GM21423 (cell line): Measurements from ENCODE around the gene ATF1.
A peak's percentile ranks its signal among the peaks of the same experiment; 100 is the strongest.
"Not testable (repeated sequence)": the region's sequence is repeated elsewhere in the genome, so short reads cannot be mapped to it uniquely, and the experiment has no call there.

Experiments used
- ATAC-seq: cut with Tn5 transposase; IDR thresholded peaks from one replicate; pipeline ENCODE4 v1.9.1; 2021; ENCODE audit warnings: mild to moderate bottlenecking, moderate library complexity; ENCODE audit not compliant: unreplicated experiment

ATF1 gene

GRCh38 chr12:50751948-50752721, 11.8 kb upstream of the ATF1 start:
- ATAC-seq = no peak

DNA sequence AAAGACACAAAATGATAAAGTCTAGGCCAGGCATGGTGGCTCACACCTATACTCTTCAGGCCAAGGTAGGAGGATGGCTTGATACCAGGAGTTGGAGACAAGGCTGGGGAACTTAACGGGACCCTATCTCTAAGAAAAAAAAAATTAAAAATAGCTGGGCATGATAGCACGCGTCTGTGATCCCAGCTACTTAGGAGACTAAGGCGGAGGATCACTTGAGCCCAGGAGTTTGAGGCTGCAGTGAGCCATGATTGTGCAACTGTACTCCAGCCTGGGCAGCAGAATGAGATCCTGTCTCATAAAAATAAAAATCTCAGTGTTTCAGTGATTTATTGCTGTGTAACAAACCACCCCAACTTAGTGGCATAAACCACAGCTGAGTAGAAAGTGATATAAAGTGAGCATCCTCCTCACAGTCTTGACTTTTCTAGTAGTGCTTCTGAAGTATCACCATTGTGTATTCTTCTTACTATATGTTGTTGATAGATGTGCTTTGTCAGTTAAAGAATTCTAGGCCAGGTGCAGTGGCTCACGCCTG, 10.6 kb upstream of the ATF1 start:
- no peak for ATAC-seq

GRCh38 chr12:50764286-50765094, 589 bp downstream of the ATF1 start:
- ATAC-seq = peak; percentile 32

DNA sequence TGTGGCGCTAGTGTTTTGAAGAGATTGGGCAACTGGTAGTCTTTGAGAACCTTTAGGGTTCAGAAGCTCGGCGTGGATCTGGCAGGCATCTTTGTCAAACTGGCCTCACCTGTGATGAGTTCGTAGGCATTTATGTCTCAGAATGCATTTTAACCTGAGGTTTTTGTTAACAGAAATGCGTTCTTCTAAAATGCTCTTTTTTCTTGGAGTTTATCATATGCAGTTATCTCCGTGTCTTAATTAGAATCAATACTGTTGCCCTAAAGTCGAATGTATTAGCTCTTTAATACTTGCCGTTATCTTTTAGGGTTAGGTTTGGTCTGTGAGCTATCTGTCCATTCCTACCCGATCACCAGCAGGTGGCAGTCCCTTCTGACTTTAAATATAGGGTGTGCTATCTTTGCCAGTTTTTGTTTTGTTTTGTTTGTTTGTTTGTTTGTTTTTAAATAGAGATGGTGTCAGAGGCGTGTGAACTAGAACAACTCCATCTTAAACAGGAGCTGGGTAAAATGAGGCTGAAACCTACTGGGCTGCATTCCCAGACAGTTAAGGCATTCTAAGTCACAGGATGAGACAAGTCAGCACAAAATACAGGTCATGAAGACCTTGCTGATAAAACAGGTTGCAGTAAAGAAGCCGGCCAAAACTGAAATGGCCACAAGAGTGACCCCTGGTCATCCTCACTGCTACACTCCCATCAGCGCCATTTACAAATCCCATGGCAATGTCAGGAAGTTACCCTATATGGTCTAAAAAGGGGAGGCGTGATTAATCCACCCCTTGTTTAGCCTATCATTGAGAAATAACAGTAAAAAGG, 1.4 kb downstream of the ATF1 start:
- ATAC-seq = peak; percentile 2

GRCh38 chr12:50768391-50768790, 4.5 kb downstream of the ATF1 start:
- no peak for ATAC-seq

GRCh38 chr12:50768813-50769212, 4.9 kb downstream of the ATF1 start:
- ATAC-seq = not testable (repeated sequence)

- ATAC-seq = no peak
These were observed 7.5 kb downstream of the ATF1 start for GRCh38 chr12:50771409-50771808.

- no peak for ATAC-seq
These were observed 8.6 kb downstream of the ATF1 start for GRCh38 chr12:50772470-50772869.

DNA sequence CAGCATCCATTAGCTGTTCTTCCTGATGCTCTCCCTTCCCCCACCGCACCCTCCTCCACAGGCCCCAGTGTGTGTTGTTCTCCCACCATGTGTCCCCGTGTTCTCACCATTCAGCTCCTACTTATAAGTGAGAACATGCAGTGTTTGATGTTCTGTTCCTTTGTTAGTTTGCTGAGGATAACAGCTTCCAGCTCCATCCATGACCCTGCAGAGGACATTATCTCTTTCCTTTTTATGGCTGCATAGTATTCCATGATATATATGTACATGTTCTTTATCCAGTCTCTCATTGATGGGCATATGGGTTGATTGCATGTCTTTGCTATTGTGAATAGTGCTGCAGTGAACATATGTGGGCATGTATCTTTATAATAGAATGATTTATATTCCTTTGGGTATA, 9.0 kb downstream of the ATF1 start:
- no peak for ATAC-seq

- ATAC-seq = no peak
These were observed 11.3 kb downstream of the ATF1 start for GRCh38 chr12:50775251-50775650.

GRCh38 chr12:50776749-50777728, 13.1 kb downstream of the ATF1 start:
- no peak for ATAC-seq

DNA sequence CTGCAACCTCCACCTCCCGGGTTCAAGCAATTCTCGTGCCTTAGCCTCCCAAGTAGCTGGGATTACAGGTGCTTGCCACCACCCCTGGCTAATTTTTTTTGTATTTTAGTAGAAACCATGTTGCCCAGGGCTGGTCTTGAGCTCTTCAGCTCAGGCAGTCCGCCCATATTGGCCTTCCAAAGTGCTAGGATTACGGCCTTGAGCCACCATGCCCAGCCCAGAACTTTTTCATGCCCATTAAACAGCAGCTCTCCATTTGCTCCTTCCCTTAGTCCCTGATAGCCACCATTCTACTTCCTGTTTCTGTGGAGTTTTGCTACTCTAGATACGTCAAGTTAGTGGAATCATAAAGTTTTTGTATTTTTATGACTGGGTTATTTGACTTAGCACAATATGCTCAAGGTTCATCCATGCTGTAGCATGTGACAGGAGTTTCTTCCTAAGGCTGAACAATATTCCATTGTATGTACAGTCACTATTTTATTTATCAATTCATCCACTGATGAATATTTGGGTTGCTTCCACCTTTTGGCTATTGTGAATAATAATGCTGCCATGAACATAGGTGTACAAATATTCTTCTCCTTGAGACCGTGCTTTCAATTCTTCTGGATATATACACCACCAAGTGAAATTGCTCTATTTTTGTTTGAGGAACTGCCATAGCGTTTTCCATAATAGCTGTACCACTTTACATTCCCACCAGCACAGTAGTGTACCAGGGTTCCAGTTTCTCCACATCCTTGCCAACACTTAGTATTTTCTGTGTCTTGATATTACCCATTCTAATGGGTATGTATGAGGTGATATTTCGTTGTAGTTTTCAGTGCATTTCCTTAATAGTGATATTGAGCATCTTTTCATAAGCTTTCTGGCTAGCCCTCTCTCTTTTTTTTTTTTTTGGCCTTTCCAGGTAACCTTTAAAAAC, 15.0 kb downstream of the ATF1 start:
- ATAC-seq = no peak

- no peak for ATAC-seq
These were observed 16.1 kb downstream of the ATF1 start for GRCh38 chr12:50780013-50780412.

- no peak for ATAC-seq
These were observed 20.6 kb downstream of the ATF1 start for GRCh38 chr12:50784501-50784900.

DNA sequence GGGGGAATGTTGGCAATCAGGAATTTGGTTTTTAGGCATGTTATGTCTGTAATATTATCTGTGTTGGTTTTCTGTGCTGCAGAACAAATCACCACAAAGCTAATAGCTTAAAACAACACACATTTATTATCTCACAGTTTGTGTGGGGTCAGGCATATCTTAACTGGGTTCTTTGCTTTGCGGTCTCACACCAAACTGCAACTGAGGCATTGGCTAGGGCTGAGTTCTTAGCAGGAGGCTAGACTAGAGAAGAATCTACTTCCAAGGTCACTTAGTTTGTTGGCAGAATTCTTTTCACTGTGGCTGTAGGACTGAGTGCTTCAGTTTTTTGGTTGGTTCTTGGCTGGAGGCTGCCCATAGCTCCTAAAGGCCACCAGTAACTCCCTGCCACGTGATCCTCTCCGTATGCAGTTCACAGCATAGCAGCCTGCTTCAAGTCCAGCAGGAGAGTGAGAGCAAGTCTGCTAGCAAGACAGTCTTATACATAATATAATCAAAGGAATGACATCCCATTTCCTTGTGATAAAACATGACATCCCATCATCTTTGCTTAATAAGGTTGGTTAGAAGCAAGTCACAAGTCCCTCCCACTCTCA, 21.6 kb downstream of the ATF1 start:
- no peak for ATAC-seq

- ATAC-seq = no peak
These were observed 22.8 kb downstream of the ATF1 start for GRCh38 chr12:50786498-50787231.

- no peak for ATAC-seq
These were observed 23.7 kb downstream of the ATF1 start for GRCh38 chr12:50787618-50788017.

GRCh38 chr12:50788561-50788960, 24.7 kb downstream of the ATF1 start:
- ATAC-seq = no peak
